GF-D8 (cell line): ENCODE measurements around the gene PATZ1.

Source experiments
- DNase-seq: peaks from one replicate; lab custom pipeline; 2025; lab: John Stamatoyannopoulos, UW

PATZ1 gene

DNA sequence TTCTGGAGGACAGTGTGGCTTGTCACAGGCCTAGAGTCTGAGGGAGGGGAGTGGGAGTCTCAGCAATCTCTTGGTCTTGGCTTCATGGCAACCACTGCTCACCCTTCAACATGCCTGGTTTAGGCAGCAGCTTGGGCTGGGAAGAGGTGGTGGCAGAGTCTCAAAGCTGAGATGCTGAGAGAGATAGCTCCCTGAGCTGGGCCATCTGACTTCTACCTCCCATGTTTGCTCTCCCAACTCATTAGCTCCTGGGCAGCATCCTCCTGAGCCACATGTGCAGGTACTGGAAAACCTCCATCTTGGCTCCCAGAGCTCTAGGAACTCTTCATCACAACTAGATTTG is 66.8 kb downstream of the PATZ1 start:
- DNase-seq = no peak

DNA sequence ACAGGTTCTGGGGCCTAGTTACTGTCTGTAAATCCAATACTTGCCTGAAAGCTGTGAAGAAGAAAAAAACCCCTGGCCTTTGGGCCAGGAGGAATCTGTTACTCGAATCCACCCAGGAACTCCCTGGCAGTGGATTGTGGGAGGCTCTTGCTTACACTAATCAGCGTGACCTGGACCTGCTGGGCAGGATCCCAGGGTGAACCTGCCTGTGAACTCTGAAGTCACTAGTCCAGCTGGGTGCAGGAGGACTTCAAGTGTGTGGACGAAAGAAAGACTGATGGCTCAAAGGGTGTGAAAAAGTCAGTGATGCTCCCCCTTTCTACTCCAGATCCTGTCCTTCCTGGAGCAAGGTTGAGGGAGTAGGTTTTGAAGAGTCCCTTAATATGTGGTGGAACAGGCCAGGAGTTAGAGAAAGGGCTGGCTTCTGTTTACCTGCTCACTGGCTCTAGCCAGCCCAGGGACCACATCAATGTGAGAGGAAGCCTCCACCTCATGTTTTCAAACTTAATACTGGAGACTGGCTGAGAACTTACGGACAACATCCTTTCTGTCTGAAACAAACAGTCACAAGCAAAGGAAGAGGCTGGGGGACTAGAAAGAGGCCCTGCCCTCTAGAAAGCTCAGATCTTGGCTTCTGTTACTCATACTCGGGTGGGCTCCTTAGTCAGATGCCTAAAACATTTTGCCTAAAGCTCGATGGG is 67.4 kb downstream of the PATZ1 start:
- DNase-seq = no peak

DNA sequence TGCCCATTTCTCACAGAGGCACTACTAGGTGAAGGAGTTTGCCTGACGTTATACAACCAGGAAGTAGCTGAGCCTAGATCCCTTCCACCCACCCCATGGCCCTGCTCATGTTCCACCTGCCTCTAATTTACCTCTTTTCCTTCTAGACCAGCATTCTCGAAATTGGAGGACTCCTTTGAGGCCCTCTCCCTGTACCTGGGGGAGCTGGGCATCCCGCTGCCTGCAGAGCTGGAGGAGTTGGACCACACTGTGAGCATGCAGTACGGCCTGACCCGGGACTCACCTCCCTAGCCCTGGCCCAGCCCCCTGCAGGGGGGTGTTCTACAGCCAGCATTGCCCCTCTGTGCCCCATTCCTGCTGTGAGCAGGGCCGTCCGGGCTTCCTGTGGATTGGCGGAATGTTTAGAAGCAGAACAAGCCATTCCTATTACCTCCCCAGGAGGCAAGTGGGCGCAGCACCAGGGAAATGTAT is 68.0 kb downstream of the PATZ1 start:
- DNase-seq = no peak

DNA sequence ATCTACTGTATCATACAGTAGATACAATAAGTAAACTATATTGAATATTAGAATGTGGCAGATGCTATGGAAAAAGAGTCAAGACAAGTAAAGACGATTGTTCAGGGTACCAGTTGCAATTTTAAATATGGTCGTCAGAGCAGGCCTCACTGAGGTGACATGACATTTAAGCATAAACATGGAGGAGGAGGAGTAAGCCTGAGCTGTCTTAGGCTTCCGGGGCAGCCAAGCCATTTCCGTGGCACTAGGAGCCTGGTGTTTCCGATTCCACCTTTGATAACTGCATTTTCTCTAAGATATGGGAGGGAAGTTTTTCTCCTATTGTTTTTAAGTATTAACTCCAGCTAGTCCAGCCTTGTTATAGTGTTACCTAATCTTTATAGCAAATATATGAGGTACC is 68.4 kb downstream of the PATZ1 start:
- no peak for DNase-seq

DNA sequence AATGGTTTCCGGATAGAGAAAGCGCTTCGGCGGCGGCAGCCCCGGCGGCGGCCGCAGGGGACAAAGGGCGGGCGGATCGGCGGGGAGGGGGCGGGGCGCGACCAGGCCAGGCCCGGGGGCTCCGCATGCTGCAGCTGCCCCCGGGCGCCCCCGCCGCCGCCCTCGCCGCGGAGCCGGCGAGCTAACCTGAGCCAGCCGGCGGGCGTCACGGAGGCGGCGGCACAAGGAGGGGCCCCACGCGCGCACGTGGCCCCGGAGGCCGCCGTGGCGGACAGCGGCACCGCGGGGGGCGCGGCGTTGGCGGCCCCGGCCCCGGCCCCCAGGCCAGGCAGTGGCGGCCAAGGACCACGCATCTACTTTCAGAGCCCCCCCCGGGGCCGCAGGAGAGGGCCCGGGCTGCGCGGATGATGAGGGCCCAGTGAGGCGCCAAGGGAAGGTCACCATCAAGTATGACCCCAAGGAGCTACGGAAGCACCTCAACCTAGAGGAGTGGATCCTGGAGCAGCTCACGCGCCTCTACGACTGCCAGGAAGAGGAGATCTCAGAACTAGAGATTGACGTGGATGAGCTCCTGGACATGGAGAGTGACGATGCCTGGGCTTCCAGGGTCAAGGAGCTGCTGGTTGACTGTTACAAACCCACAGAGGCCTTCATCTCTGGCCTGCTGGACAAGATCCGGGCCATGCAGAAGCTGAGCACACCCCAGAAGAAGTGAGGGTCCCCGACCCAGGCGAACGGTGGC is 69.5 kb downstream of the PATZ1 start:
- DNase-seq = no peak
